Fibroblast of villous mesenchyme (primary cell): ENCODE measurements around the gene PDCD11. TPM values are rescaled to one million over a fixed set of nuclear protein-coding genes. Genes with fewer than 3 reads are reported as not detected.
"Not testable (repeated sequence)": the region's sequence is repeated elsewhere in the genome, so short reads cannot be mapped to it uniquely, and the experiment has no call there.

Source experiments
- DNase-seq: peaks from one replicate; pipeline ENCODE4 v3.0.0-alpha.2; 2010; ENCODE audit warnings: low read depth
- H3K4me3 ChIP-seq: 2 replicates; pipeline ENCODE4 v1.5.1; 2011; ENCODE audit warnings: low read depth, mild to moderate bottlenecking, low read length
- CTCF ChIP-seq: IDR thresholded peaks from 2 replicates; pipeline ENCODE4 v1.5.1; 2012; ENCODE audit warnings: low read depth, mild to moderate bottlenecking, low read length; ENCODE audit not compliant: insufficient read depth
- total RNA-seq: library from RNA; depleted of rRNA; stranded (reverse); fragments of >200 nt; gene quantifications from 2 replicates; pipeline ENCODE4 v1.2.3, GENCODE V29; 2012

PDCD11 gene
- 28.7 and 36.3 TPM in 2 replicates for total RNA-seq

- no peak for TF ChIP-seq CTCF
- peak within 1 kb of the TSS; percentile 75 for H3K4me3 ChIP-seq
- DNase-seq = peak; percentile 98
Observed at GRCh38 chr10:103396067-103396788, at the start of gene PDCD11, which contains the start of gene ATP5MK. Gene PDCD11 (plus strand): TSS chr10:103396626. CDS start chr10:103398427, 1,801 bp downstream. Gene ATP5MK (minus strand): TSS chr10:103396475. CDS start chr10:103392457, 4,018 bp downstream.

- no peak for TF ChIP-seq CTCF
- no peak for DNase-seq
Observed at GRCh38 chr10:103350175-103350516, 46.3 kb upstream of the PDCD11 start.

GRCh38 chr10:103350517-103351260 lies 45.7 kb upstream of the PDCD11 start, which contains the start of gene PCGF6:
Gene PCGF6 (minus strand): TSS chr10:103351140. CDS start chr10:103351066, 74 bp downstream.
- H3K4me3 ChIP-seq = peak within 1 kb of the TSS; percentile 76
- peak; percentile 77 for DNase-seq
- TF ChIP-seq CTCF = peak; percentile 10

More at GRCh38 chr10:103350175-103350516, 46.3 kb upstream of the PDCD11 start:
- H3K4me3 ChIP-seq = peak overlapping the region; percentile 76

- DNase-seq = no peak
- H3K4me3 ChIP-seq = no peak overlapping the region
- no peak for TF ChIP-seq CTCF
Observed at GRCh38 chr10:103353281-103353680, 43.1 kb upstream of the PDCD11 start.

- not testable (repeated sequence) for H3K4me3 ChIP-seq, DNase-seq
Observed at GRCh38 chr10:103354567-103354966, 41.9 kb upstream of the PDCD11 start.

GRCh38 chr10:103355906-103356599 lies 40.4 kb upstream of the PDCD11 start:
- no peak for DNase-seq
- no peak for TF ChIP-seq CTCF
- H3K4me3 ChIP-seq = no peak overlapping the region

GRCh38 chr10:103359493-103359892 lies 36.9 kb upstream of the PDCD11 start:
- not testable (repeated sequence) for DNase-seq, H3K4me3 ChIP-seq

GRCh38 chr10:103360791-103361190 lies 35.6 kb upstream of the PDCD11 start:
- not testable (repeated sequence) for H3K4me3 ChIP-seq, DNase-seq
